ENCODE data around the gene CAMKV. TPM values are rescaled to one million over a fixed set of nuclear protein-coding genes. Genes with fewer than 3 reads are reported as not detected.

Gene CAMKV
- total RNA-seq, 3 donors from 2014 or later, result not detected

- Histone ChIP-seq H3K36me3 (ENCODE audit: low read depth) (no peaks in the 10 kb centered on the region), H3K9me3 (no peaks in the 10 kb centered on the region), H3K4me1 (ENCODE audit: low read depth) (no peaks in the 10 kb centered on the region), H3K4me3 (no peak overlapping the region)
- DNase-seq (no peak), ATAC-seq (no peak)
- intact Hi-C loops (cut with DNase I, micrococcal nuclease), result no loop called here
- TF ChIP-seq, protein P1, sequence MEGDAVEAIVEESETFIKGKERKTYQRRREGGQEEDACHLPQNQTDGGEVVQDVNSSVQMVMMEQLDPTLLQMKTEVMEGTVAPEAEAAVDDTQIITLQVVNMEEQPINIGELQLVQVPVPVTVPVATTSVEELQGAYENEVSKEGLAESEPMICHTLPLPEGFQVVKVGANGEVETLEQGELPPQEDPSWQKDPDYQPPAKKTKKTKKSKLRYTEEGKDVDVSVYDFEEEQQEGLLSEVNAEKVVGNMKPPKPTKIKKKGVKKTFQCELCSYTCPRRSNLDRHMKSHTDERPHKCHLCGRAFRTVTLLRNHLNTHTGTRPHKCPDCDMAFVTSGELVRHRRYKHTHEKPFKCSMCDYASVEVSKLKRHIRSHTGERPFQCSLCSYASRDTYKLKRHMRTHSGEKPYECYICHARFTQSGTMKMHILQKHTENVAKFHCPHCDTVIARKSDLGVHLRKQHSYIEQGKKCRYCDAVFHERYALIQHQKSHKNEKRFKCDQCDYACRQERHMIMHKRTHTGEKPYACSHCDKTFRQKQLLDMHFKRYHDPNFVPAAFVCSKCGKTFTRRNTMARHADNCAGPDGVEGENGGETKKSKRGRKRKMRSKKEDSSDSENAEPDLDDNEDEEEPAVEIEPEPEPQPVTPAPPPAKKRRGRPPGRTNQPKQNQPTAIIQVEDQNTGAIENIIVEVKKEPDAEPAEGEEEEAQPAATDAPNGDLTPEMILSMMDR (IDR thresholded peaks at IDR 0.05), result no peak
These were observed 14.3 kb upstream of the CAMKV start for GRCh38 chr3:49883998-49884397.

- Histone ChIP-seq H3K4me1 (ENCODE audit: low read depth) (no peaks in the 10 kb centered on the region), H3K36me3 (ENCODE audit: low read depth) (no peaks in the 10 kb centered on the region), H3K4me3 (no peak overlapping the region), H3K9me3 (no peaks in the 10 kb centered on the region)
- TF ChIP-seq, protein P1 (IDR thresholded peaks at IDR 0.05), result no peak
- no peak for DNase-seq
- intact Hi-C loops (cut with DNase I, micrococcal nuclease), result no loop called here
- no peak for ATAC-seq
These were observed 12.5 kb upstream of the CAMKV start for GRCh38 chr3:49882166-49882565.

DNA sequence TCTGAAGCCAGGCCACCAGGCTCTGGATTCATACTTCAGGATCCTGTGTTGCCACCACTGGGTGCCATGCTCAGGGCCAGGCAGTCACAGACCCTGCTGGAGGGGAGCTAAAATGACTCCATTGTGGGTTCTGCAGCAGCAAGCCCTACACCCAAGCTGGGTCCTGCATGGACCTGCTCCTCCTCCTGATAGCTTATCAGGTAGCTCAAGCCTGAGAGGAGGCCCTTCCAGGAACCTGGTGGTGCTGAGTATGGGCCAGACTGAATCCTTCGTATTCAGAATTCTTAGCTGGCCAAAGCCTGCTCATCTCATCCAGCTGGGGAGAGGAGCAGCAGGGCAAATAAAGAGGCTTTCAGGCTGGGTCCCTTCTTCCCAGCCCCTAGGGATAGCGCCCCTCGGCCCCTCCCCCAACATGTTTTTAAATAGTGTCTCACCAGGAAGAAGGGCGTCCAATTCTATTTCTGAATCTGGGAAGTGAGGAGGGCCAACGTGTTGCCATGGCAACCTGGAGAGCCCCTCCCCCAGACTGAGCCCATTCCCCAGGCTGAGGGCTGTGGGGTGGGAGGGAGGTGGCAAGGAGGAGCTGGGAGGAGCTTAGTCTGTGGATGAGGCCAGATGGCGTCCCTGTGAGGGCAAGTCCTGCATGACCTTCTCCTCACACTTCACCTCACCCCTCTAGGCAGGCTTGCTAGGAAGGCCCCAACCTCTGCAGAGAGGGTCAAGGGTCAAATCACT lies 11.0 kb upstream of the CAMKV start:
- Histone ChIP-seq H3K4me3 (no peak overlapping the region), H3K36me3 (ENCODE audit: low read depth) (no peaks in the 10 kb centered on the region), H3K4me1 (ENCODE audit: low read depth) (no peaks in the 10 kb centered on the region), H3K9me3 (no peaks in the 10 kb centered on the region)
- peak; percentile 4 for ATAC-seq
- no peak for DNase-seq
- intact Hi-C loops (cut with DNase I, micrococcal nuclease), result no loop called here
- TF ChIP-seq, protein P1 (IDR thresholded peaks at IDR 0.05), result no peak

DNA sequence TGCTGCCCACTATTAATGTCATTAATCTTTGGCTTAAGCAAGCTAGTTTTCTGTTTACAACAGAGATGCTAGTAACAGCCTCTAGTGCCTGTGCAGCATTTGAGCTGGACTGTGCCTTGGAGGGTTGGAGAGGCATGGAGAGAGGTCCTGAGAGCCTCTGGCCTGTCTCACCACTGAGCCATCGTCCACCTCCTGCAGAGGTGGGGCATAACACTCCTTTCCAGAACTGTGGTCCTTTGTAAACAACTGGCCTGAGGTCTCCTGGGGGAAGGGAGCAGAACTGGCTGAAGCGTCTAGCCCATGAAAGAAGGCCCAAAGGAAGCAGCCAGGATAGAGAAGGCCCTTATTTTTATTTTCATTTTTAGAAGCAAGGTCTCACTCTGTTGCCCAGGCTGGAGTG lies 10.0 kb upstream of the CAMKV start:
- no peaks in the 10 kb centered on the region for H3K4me1 ChIP-seq (ENCODE audit: low read depth)
- DNase-seq, result no peak
- H3K4me3 ChIP-seq, result no peak overlapping the region
- intact Hi-C loops (cut with DNase I, micrococcal nuclease), result no loop called here
- no peaks in the 10 kb centered on the region for H3K9me3 ChIP-seq
- no peaks in the 10 kb centered on the region for H3K36me3 ChIP-seq (ENCODE audit: low read depth)
- TF ChIP-seq, protein P1 (IDR thresholded peaks at IDR 0.05), result no peak
- no peak for ATAC-seq

GRCh38 chr3:49878686-49879085 lies 9.0 kb upstream of the CAMKV start:
- no peaks in the 10 kb centered on the region for H3K9me3 ChIP-seq
- no peaks in the 10 kb centered on the region for H3K36me3 ChIP-seq (ENCODE audit: low read depth)
- TF ChIP-seq, protein P1 (IDR thresholded peaks at IDR 0.05), result no peak
- DNase-seq, result no peak
- intact Hi-C loops (cut with DNase I, micrococcal nuclease), result no loop called here
- no peak overlapping the region for H3K4me3 ChIP-seq
- peaks cover 8% of the 10 kb centered on the region for H3K4me1 ChIP-seq (ENCODE audit: low read depth)
- ATAC-seq, result no peak

Measured in mucosa of descending colon (tissue), 3 donors.